A549 (cell line): ENCODE results near the gene NSUN6. TPM values are rescaled to one million over a fixed set of nuclear protein-coding genes. Genes with fewer than 3 reads are reported as not detected.

Source experiments
- ATAC-seq, 2 experiments: fragments of 200-7000 bp in 1 of 2; fragments of >200 bp in 1 of 2; cut with Nextera tagmentation in 1 of 2; cut with Tn5 transposase in 1 of 2; 3 replicates each; pipeline versions ENCODE4 v1.8.0 to v1.9.1; 2018 to 2020; ENCODE audit warnings: mild to moderate bottlenecking in 1 of 2, moderate library complexity in 1 of 2
- CTCF ChIA-PET: fragments of 300-600 bp; sonication (Branson Sonifier 250); formaldehyde crosslinking; extraction: SDS; loops from one replicate; lab custom pipeline; 2021; ENCODE audit warnings: antibody characterized with exemption, inconsistent platforms; lab: Yijun Ruan, JAX
- POLR2A ChIA-PET: fragments of 350-600 bp; formaldehyde crosslinking; extraction: SDS; loops from one replicate; lab custom pipeline; 2021; ENCODE audit warnings: antibody characterized with exemption, inconsistent platforms; lab: Yijun Ruan, JAX
- DNase-seq, 2 experiments: peaks; one replicate each; pipeline versions ENCODE4 v3.0.0 to v3.0.0-alpha.2; 2011 to 2016; ENCODE audit warnings: low read depth in 1 of 2, low spot score in 1 of 2
- FAIRE-seq: peaks from 2 replicates; lab custom pipeline; 2011; peaks lifted over from hg19 to GRCh38; lab: Jason Lieb, UNC
- H3K27ac ChIP-seq, 2 experiments: fragments of >200 bp; sonication (Bioruptor Twin); formaldehyde crosslinking; 3 replicates each; pipeline ENCODE4 v1.5.1; 2016 to 2017
- H3K4me1 ChIP-seq: fragments of >200 bp; sonication (Bioruptor Twin); formaldehyde crosslinking; 3 replicates; pipeline ENCODE4 v1.6.1; 2016
- H3K4me2 ChIP-seq: fragments of >200 bp; sonication (Bioruptor Twin); formaldehyde crosslinking; 3 replicates; pipeline ENCODE4 v1.6.1; 2016
- H3K4me3 ChIP-seq: fragments of >200 bp; sonication (Bioruptor Twin); formaldehyde crosslinking; 3 replicates; pipeline ENCODE4 v1.5.1; 2016
- H3K9me3 ChIP-seq: fragments of >200 bp; sonication (Bioruptor Twin); formaldehyde crosslinking; 3 replicates; pipeline ENCODE4 v1.6.1; 2016
- BHLHE40 ChIP-seq: IDR thresholded peaks from 2 replicates; pipeline ENCODE4 v1.6.1; 2012; ENCODE audit warnings: low read depth, low read length, inconsistent platforms
- CBX2 ChIP-seq: fragments of 200-600 bp; sonication (generic); IDR thresholded peaks from 2 replicates; pipeline ENCODE4 v1.6.1; 2016; ENCODE audit warnings: low read depth, mild to moderate bottlenecking, borderline replicate concordance
- CBX8 ChIP-seq: fragments of 200-600 bp; sonication (generic); IDR thresholded peaks from 2 replicates; pipeline ENCODE4 v1.6.1; 2016
- CHD4 ChIP-seq: fragments of 200-600 bp; sonication (generic); IDR thresholded peaks from 2 replicates; pipeline ENCODE4 v1.6.1; 2016; ENCODE audit warnings: antibody characterized with exemption, mild to moderate bottlenecking, borderline replicate concordance
- EHF ChIP-seq: fragments of 250-450 bp; sonication (Bioruptor Pico); IDR thresholded peaks from 2 replicates; pipeline ENCODE4 v1.5.0; 2020; ENCODE audit warnings: mild to moderate bottlenecking
- EP300 ChIP-seq, 2 experiments: fragments of >200 bp; sonication (Bioruptor Twin); formaldehyde crosslinking; IDR thresholded peaks; 2 replicates in 1 of 2; 3 replicates in 1 of 2; pipeline ENCODE4 v1.6.1; 2016 to 2017
- ESRRA ChIP-seq: fragments of 150-350 bp; IDR thresholded peaks from 2 replicates; pipeline ENCODE4 v1.6.1; 2014; ENCODE audit warnings: mild to moderate bottlenecking, low read length, borderline replicate concordance
- FOXS1 ChIP-seq: fragments of 250-450 bp; sonication (Bioruptor Pico); IDR thresholded peaks from 2 replicates; pipeline ENCODE4 v1.5.0; 2020; ENCODE audit warnings: mild to moderate bottlenecking, moderate library complexity
- HOXA7 ChIP-seq: fragments of 250-450 bp; sonication (Bioruptor Pico); IDR thresholded peaks from 2 replicates; pipeline ENCODE4 v1.5.0; 2020; ENCODE audit warnings: mild to moderate bottlenecking, moderate library complexity
- HOXB5 ChIP-seq: fragments of 250-450 bp; sonication (Bioruptor Pico); IDR thresholded peaks from 2 replicates; pipeline ENCODE4 v1.5.0; 2020; ENCODE audit warnings: mild to moderate bottlenecking, moderate library complexity
- KDM1A ChIP-seq: fragments of 200-600 bp; sonication (generic); IDR thresholded peaks from 2 replicates; pipeline ENCODE4 v1.6.1; 2016; ENCODE audit warnings: low read depth, mild to moderate bottlenecking
- KDM5A ChIP-seq: fragments of 200-600 bp; sonication (generic); IDR thresholded peaks from 2 replicates; pipeline ENCODE4 v1.6.1; 2016; ENCODE audit warnings: antibody characterized with exemption, mild to moderate bottlenecking
- MYC ChIP-seq: IDR thresholded peaks from 2 replicates; pipeline ENCODE4 v1.6.1; 2012; ENCODE audit warnings: mild to moderate bottlenecking, inconsistent platforms, low read length, improper control_type of control experiment, borderline replicate concordance
- PHF8 ChIP-seq: fragments of 200-600 bp; sonication (generic); IDR thresholded peaks from 2 replicates; pipeline ENCODE4 v1.6.1; 2016; ENCODE audit warnings: low read depth, mild to moderate bottlenecking, antibody characterized with exemption, moderate library complexity, borderline replicate concordance
- POLR2A ChIP-seq: IDR thresholded peaks from 2 replicates; pipeline ENCODE4 v1.6.1; 2012; ENCODE audit warnings: mild to moderate bottlenecking, low read length
- POLR2AphosphoS2 ChIP-seq: conservative IDR thresholded peaks from 2 replicates; pipeline ENCODE4 v1.6.1; 2012; ENCODE audit warnings: low read length, improper control_type of control experiment, inconsistent platforms
- RARB ChIP-seq: fragments of 250-450 bp; sonication (Bioruptor Pico); IDR thresholded peaks from 2 replicates; pipeline ENCODE4 v1.8.0; 2021; ENCODE audit warnings: mild to moderate bottlenecking, moderate library complexity
- SMC3 ChIP-seq: fragments of >200 bp; sonication (Bioruptor Twin); formaldehyde crosslinking; IDR thresholded peaks from 3 replicates; pipeline ENCODE4 v1.6.1; 2018; ENCODE audit warnings: inconsistent platforms
- WGBS: methylation state at CpG from one replicate; pipeline ENCODE4 v1.1.6; 2017; ENCODE audit errors: missing lambda C conversion rate; 5-methylcytosine and 5-hydroxymethylcytosine counted together
- polyA plus RNA-seq, 4 experiments: library from polyadenylated mRNA; depleted of rRNA in 3 of 4; stranded (reverse); fragments of >200 nt; fragmentation: RNase III in 1 of 4; extraction: RNeasy Plus Mini Kit Qiagen cat#74134 plus additional on column Dnase treatment in 1 of 4; gene quantifications; 2 replicates in 3 of 4; 3 replicates in 1 of 4; pipeline ENCODE4 v1.2.3, GENCODE V29; 2011 to 2017
- TF ChIP-seq, protein P1 (sequence below): fragments of 250-450 bp; sonication (Bioruptor Pico); IDR thresholded peaks from 2 replicates; pipeline ENCODE4 v1.5.0; 2020; ENCODE audit warnings: low read depth, mild to moderate bottlenecking, moderate library complexity
- TF ChIP-seq, protein P2 (sequence below): fragments of 250-450 bp; sonication (Bioruptor Pico); IDR thresholded peaks from 2 replicates; pipeline ENCODE4 v1.5.0; 2021; ENCODE audit warnings: mild to moderate bottlenecking, moderate library complexity, borderline replicate concordance
- TF ChIP-seq, protein P3 (sequence below): fragments of >200 bp; sonication (Bioruptor Twin); formaldehyde crosslinking; IDR thresholded peaks from 3 replicates; pipeline ENCODE4 v1.6.1; 2016

Gene NSUN6
- polyA plus RNA-seq, 2 of the 4 experiments (the other 2 are of a cell fraction) = 6.5 to 14.7 TPM

DNA sequence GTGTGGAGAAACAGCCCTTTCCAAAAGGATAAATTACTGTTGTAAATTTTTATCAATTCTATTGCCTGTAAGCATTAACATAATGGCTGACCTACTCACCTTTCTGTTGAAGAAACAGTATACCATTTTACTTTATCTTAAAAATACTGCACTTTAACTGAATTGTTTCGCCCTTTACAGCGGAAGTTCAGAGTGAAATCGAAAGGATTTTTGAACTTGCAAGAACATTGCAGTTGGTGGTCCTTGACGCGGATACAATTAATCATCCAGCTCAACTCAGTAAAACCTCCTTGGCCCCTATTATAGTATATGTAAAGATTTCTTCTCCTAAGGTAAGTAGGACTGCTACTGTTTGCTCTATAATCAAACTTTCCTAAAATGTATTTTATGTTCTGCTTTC lies 117.5 kb downstream of the NSUN6 start:
- ChIA-PET POLR2A (no interaction called here), CTCF (interaction anchor here (0.9 kb wide), 1 partner anchor 12 kb away, joined by 3 read pairs; no protein-coding TSS in a partner anchor)
- H3K4me3 ChIP-seq = no peak overlapping the region
- H3K4me1 ChIP-seq = no peaks in the 10 kb centered on the region
- 94% methylated on average over 5 of the region's 5 CpGs for WGBS
- no peak overlapping the region for H3K4me2 ChIP-seq
- FAIRE-seq = no peak
- H3K27ac ChIP-seq = no peak overlapping the region
- no peak for ATAC-seq
- DNase-seq = no peak
- no peaks in the 10 kb centered on the region for H3K9me3 ChIP-seq
- TF ChIP-seq FOXS1 (CRISPR knock-in tag) (no peak), ESRRA (no peak), MYC (no peak), CHD4 (no peak), PHF8 (no peak), SMC3 (no peak), EP300 (IDR thresholded peaks at IDR 0.05) (no peak), POLR2AphosphoS2 (no peak)

DNA sequence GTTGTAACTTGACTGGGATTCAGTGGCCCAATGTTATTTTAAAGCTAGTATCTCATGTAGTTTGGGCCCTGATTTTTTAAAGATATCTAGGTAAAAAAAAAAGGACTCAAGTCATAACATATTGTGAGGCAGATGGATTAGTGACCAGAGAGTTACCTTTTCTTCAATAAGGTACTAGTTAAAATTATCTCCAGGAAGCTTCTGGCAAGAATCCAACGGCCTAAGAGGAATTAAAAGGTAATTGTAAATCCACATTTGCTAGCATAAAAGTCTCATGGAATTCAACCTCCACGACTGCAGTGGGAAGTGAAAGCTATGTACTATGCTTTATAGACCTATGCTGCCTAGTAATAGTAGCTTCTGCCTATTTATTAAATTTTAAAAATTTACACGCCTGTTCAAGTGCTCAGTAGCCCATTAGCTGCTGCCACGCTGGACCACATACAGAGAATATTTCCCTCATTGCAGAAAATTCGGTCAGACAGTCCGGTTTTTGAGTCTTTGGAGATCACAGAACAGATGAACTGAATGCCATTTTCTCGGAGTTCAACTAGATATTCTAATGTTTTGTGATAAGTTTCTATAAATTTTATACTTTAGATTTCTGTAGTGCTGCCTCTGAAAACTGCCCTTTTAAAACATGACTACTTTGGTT lies 118.4 kb downstream of the NSUN6 start:
- H3K4me1 ChIP-seq = no peaks in the 10 kb centered on the region
- TF ChIP-seq, protein P1, sequence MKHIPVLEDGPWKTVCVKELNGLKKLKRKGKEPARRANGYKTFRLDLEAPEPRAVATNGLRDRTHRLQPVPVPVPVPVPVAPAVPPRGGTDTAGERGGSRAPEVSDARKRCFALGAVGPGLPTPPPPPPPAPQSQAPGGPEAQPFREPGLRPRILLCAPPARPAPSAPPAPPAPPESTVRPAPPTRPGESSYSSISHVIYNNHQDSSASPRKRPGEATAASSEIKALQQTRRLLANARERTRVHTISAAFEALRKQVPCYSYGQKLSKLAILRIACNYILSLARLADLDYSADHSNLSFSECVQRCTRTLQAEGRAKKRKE = no peak
- no peak for TF ChIP-seq KDM1A
- TF ChIP-seq KDM5A = no peak
- TF ChIP-seq CBX2 = no peak
- no peak for TF ChIP-seq RARB (CRISPR knock-in tag)
- no peak for TF ChIP-seq MYC
- no peak for TF ChIP-seq HOXB5 (CRISPR knock-in tag)
- TF ChIP-seq CBX8 = no peak
- TF ChIP-seq POLR2A = no peak
- no peak for TF ChIP-seq HOXA7
- no peak for TF ChIP-seq BHLHE40
- no peak for TF ChIP-seq EHF
- 82% methylated on average over 7 of the region's 7 CpGs for WGBS
- H3K4me2 ChIP-seq = no peak overlapping the region
- POLR2A ChIA-PET = no interaction called here
- no peak for FAIRE-seq
- H3K27ac ChIP-seq = no peak overlapping the region
- no peak overlapping the region for H3K4me3 ChIP-seq
- no peak for ATAC-seq
- CTCF ChIA-PET = no interaction called here
- DNase-seq = no peak
- no peaks in the 10 kb centered on the region for H3K9me3 ChIP-seq

DNA sequence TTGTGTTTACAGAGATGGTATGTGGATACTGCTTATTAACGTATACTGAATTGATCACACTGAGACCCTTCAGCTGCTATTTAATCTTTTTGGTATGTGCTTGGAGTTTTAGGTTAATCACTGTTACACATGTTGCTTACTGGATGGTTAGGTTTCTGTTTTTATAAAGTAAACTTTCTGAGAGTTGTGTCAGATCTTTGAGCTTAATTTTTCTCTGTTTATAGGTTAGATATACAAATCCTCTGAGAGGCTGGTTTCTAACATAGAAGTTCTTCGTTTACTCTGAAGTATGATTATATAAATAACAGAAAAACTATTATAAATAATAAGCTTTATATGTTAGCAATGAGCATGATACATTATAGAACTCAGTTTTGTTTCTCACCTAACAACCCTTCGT lies 123.1 kb downstream of the NSUN6 start:
- Histone ChIP-seq H3K27ac (no peak overlapping the region), H3K4me2 (no peak overlapping the region), H3K9me3 (no peaks in the 10 kb centered on the region), H3K4me1 (no peaks in the 10 kb centered on the region)
- WGBS = 89% methylated on average over 3 of the region's 3 CpGs
- DNase-seq = no peak
- ATAC-seq = no peak
- no peak for FAIRE-seq
- TF ChIP-seq, protein P2, sequence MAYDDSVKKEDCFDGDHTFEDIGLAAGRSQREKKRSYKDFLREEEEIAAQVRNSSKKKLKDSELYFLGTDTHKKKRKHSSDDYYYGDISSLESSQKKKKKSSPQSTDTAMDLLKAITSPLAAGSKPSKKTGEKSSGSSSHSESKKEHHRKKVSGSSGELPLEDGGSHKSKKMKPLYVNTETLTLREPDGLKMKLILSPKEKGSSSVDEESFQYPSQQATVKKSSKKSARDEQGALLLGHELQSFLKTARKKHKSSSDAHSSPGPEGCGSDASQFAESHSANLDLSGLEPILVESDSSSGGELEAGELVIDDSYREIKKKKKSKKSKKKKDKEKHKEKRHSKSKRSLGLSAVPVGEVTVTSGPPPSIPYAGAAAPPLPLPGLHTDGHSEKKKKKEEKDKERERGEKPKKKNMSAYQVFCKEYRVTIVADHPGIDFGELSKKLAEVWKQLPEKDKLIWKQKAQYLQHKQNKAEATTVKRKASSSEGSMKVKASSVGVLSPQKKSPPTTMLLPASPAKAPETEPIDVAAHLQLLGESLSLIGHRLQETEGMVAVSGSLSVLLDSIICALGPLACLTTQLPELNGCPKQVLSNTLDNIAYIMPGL (CRISPR knock-in tag) = no peak
- no peak for TF ChIP-seq BHLHE40
- TF ChIP-seq, protein P3, sequence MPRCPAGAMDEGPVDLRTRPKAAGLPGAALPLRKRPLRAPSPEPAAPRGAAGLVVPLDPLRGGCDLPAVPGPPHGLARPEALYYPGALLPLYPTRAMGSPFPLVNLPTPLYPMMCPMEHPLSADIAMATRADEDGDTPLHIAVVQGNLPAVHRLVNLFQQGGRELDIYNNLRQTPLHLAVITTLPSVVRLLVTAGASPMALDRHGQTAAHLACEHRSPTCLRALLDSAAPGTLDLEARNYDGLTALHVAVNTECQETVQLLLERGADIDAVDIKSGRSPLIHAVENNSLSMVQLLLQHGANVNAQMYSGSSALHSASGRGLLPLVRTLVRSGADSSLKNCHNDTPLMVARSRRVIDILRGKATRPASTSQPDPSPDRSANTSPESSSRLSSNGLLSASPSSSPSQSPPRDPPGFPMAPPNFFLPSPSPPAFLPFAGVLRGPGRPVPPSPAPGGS = no peak
- TF ChIP-seq, all 56 proteins: peak for 0
- ChIA-PET POLR2A (no interaction called here), CTCF (interaction anchor here (0.9 kb wide), 1 partner anchor 10 kb away, joined by 3 read pairs; no protein-coding TSS in a partner anchor)
- H3K4me3 ChIP-seq = no peak overlapping the region
